ENCODE data around the gene CST7.

DNA sequence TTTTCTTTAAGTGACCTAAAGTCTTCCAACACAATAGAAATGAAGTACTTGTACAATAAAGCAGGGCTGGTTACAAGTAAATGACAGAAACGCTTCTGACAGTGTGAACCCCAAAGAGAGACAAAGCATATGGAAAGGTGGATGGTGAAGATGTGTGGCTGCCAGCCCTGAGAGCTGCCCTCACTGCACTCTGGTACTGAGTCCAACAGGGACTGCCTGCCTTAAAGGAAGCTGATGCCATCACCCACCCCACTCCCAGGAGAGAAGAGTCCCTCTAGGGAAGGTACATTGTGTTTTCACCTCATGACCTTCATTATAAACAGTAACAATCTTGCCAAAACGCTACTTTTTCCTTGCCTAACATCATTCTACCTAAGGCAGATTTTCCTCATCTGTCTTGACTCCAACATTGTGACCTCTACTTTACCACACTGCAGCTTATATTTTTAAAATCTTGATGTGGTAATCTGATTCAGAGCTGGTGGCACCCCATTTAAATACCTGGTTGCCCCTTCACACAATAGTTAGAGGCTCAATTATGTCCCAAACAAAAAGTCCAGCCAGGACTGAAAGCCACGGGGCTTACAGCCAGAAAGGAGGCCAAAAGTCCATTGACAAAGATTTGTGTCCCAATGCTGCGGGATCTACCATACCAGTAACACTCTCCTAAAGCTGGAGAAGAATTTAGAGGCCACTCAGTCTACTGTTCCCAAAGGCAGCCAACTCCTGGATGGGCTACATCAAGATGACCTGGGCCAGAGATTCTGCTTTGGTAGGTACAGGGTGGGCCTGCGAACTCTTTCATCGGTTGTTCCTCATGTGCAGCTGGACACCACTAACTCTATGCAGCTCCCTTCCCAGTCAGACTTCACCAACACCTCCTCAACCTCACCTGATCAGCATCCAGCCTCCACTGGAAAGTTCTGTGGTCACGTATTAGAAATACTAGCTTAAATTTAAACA lies 39.1 kb downstream of the CST7 start:
- TF ChIP-seq RAD21 (IDR thresholded peaks at IDR 0.05; ENCODE audit: low read length) (no peak), CTCF (IDR thresholded peaks at IDR 0.05) (no peak)

Measured in SK-N-SH (cell line).